Stimulated activated naive CD8-positive, alpha-beta T cell treated with anti-CD3 and anti-CD28 coated beads, Interleukin-15, amount 100 ng/mL, for 72 hours (primary cell): ENCODE data around the gene DACT3.

ENCODE experiments used
- ATAC-seq: fragments of 150-1000 bp; cut with Tn5 transposase; 2 replicates; pipeline ENCODE4 v1.10.0; 2021; ENCODE audit warnings: mild to moderate bottlenecking, moderate library complexity
- DNase-seq, 2 donors: peaks; one replicate each; pipeline ENCODE4 v3.0.0; 2021 to 2022
- H3K27ac Mint-ChIP-seq, 2 donors: one replicate each; pipeline ENCODE4 v1.8.0; 2022; ENCODE audit warnings: mild to moderate bottlenecking in 2 of 2, mixed read lengths in 2 of 2, moderate library complexity in 2 of 2
- H3K27me3 Mint-ChIP-seq: one replicate; pipeline ENCODE4 v1.8.0; 2022; ENCODE audit warnings: mixed read lengths
- H3K4me1 Mint-ChIP-seq: one replicate; pipeline ENCODE4 v1.8.0; 2022; ENCODE audit warnings: mild to moderate bottlenecking, mixed read lengths
- H3K4me3 Mint-ChIP-seq, 2 donors: one replicate each; pipeline ENCODE4 v1.8.0; 2022; ENCODE audit warnings: mild to moderate bottlenecking in 2 of 2, mixed read lengths in 2 of 2, moderate library complexity in 1 of 2
- H3K9me3 Mint-ChIP-seq, 2 donors: one replicate each; pipeline ENCODE4 v1.8.0; 2022; ENCODE audit warnings: mixed read lengths in 2 of 2

Gene DACT3

DNA sequence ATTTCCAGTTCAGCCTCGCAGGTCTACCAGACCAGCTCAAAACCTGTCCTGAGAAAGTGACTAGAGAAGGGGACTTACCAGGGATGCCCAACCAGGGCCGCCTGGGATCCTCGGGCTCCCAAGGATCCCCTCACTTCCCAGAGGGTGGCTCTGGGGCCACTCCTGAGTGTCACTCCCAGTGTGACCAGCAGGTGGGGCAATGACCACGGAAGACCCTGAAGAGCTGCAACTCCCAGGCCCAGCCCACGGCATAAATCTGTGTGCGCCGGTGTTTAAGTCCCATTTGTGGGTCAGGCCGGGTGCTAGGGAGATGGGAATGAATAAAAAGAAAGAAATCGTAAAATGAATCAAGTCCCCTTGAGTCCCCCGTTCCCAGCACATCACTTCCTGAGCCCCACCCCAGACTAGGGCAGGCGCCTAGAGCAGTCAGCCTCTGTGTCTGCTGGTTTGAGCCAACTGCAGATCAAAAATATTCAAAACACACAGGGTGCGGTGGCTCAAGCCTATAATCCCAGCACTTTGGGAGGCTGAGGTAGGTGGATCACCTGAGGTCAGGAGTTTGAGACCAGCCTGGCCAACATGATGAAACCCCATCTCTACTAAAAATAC is 46.8 kb downstream of the DACT3 start:
- Mint-ChIP-seq H3K27me3 (no peaks in the 10 kb centered on the region), H3K4me3 (peak overlapping the region; percentile 46 to 80), H3K27ac (peak overlapping the region in 1 of 2 donors; percentile 94), H3K4me1 (peaks cover 88% of the 10 kb centered on the region), H3K9me3 (no peaks in the 10 kb centered on the region)
- ATAC-seq (peak; percentile 37), DNase-seq (peak; percentile 78 to 81)

DNA sequence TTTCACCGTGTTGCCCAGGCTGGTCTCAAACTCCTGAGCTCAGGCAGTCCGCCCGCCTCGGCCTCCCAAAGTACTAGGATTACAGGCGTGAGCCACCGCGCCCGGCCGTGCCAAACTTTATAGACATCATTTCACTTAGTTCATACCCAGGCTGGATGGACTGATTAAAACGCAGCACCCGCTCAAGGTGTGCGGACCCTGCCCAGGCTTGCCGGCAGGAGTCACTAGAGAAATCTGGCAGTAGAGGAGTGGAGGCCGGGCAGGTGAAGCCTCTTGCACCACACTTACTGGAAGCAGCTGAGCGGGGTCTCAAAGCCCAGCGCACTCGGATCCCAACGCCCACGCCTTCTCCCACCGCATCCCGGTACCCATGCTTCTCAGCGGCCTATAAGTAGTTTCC is 47.5 kb downstream of the DACT3 start:
- Mint-ChIP-seq H3K4me1 (peaks cover 84% of the 10 kb centered on the region), H3K27ac (peak overlapping the region in 1 of 2 donors; percentile 94), H3K9me3 (no peaks in the 10 kb centered on the region), H3K27me3 (no peaks in the 10 kb centered on the region), H3K4me3 (no peak overlapping the region)
- DNase-seq (peak in 1 of 2 donors; percentile 10), ATAC-seq (no peak)

DNA sequence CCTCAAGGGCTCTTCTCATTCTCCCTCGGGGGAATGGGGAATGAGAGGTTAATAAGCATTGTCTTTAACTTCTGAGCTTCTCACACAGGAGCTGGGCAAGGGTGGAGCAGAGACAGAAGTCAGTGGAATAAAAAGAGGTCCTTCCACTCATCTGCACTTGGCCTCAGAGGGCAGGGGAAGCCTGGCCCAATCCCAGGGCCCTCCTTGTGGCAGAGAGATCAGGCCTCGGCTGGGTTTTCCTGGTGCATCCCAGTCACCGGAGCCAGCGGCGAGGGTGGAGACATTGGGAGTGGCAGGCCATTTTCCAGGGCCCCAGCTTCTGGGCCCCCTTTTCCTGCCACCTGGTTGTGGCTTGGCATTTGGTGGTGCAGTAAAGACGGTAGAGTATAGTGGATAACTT is 49.2 kb downstream of the DACT3 start:
- peak overlapping the region; percentile 30 to 95 for H3K27ac Mint-ChIP-seq
- no peaks in the 10 kb centered on the region for H3K9me3 Mint-ChIP-seq
- no peak for DNase-seq
- H3K4me1 Mint-ChIP-seq: peaks cover 91% of the 10 kb centered on the region
- H3K4me3 Mint-ChIP-seq: peak overlapping the region; percentile 39 to 69
- ATAC-seq: peak; percentile 27
- no peaks in the 10 kb centered on the region for H3K27me3 Mint-ChIP-seq

DNA sequence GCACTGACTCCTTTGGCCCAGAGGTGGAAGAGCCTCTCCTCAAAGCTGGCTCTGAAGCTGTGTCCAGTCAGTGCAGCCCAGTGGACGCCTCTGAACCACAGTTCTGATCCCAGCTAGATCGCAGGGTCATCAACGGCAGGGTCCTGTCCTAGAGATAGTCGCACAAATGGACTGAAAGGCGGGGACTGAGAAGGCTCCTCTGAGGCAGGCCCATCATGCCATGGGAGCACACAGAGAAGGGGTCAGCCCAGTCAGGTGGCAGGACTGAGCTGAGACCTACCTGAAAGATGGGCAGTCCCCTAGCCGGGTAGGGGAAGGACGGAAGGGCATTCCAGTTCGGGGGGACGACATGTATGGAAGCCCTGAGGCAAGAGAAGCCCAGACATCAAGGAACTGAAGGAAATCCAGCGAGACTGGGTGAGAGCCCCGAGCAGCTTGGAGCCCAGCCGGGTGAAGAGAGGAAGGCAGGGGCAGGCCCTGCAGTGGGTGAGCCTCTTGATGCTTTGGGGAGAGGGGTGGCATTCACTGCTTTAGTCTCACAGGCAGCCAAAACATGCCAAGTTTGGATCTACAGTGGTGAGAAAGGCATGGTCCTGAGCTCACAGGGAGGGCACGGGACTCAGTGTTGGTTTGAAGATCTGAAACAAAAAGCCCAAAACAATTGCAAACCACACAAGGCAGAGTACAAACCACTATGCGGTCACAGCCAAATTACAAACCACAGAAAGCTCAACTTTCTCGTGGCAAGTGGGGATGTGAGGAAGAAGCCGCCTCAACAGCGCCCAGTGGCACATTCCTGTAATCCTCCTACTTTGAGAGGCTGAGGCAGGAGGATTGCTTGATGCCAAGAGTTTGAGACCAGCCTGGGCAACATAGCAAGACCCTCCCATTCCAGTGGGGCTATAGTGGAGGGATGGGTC is 49.9 kb downstream of the DACT3 start:
- ATAC-seq (peak; percentile 51), DNase-seq (peak in 1 of 2 donors; percentile 50)
- H3K27ac Mint-ChIP-seq: peak overlapping the region; percentile 30 to 95
- H3K27me3 Mint-ChIP-seq: no peaks in the 10 kb centered on the region
- peaks cover 91% of the 10 kb centered on the region for H3K4me1 Mint-ChIP-seq
- H3K4me3 Mint-ChIP-seq: peak overlapping the region; percentile 39 to 69
- no peaks in the 10 kb centered on the region for H3K9me3 Mint-ChIP-seq

DNA sequence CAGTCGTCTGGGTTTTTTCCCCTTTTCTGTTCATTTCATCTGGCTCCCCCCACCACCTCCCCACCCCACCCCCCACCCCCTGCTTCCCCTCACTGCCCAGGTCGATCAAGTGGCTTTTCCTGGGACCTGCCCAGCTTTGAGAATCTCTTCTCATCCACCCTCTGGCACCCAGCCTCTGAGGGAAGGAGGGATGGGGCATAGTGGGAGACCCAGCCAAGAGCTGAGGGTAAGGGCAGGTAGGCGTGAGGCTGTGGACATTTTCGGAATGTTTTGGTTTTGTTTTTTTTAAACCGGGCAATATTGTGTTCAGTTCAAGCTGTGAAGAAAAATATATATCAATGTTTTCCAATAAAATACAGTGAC is 50.6 kb downstream of the DACT3 start:
- Mint-ChIP-seq H3K9me3 (no peaks in the 10 kb centered on the region), H3K27me3 (no peaks in the 10 kb centered on the region), H3K27ac (peak overlapping the region in 1 of 2 donors; percentile 95), H3K4me1 (peaks cover 91% of the 10 kb centered on the region), H3K4me3 (no peak overlapping the region)
- DNase-seq: no peak
- no peak for ATAC-seq

DNA sequence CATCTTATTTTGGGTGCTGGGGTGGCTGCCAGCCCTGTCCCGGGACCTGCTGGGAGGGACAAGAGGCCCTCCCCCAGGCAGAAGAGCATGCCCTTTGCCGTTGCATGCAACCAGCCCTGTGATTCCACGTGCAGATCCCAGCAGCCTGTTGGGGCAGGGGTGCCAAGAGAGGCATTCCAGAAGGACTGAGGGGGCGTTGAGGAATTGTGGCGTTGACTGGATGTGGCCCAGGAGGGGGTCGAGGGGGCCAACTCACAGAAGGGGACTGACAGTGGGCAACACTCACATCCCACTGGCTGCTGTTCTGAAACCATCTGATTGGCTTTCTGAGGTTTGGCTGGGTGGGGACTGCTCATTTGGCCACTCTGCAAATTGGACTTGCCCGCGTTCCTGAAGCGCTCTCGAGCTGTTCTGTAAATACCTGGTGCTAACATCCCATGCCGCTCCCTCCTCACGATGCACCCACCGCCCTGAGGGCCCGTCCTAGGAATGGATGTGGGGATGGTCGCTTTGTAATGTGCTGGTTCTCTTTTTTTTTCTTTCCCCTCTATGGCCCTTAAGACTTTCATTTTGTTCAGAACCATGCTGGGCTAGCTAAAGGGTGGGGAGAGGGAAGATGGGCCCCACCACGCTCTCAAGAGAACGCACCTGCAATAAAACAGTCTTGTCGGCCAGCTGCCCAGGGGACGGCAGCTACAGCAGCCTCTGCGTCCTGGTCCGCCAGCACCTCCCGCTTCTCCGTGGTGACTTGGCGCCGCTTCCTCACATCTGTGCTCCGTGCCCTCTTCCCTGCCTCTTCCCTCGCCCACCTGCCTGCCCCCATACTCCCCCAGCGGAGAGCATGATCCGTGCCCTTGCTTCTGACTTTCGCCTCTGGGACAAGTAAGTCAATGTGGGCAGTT is 51.2 kb downstream of the DACT3 start:
- H3K4me1 Mint-ChIP-seq: peaks cover 94% of the 10 kb centered on the region
- H3K27ac Mint-ChIP-seq: no peak overlapping the region
- no peak overlapping the region for H3K4me3 Mint-ChIP-seq
- no peaks in the 10 kb centered on the region for H3K27me3 Mint-ChIP-seq
- DNase-seq (no peak), ATAC-seq (no peak)
- no peaks in the 10 kb centered on the region for H3K9me3 Mint-ChIP-seq

DNA sequence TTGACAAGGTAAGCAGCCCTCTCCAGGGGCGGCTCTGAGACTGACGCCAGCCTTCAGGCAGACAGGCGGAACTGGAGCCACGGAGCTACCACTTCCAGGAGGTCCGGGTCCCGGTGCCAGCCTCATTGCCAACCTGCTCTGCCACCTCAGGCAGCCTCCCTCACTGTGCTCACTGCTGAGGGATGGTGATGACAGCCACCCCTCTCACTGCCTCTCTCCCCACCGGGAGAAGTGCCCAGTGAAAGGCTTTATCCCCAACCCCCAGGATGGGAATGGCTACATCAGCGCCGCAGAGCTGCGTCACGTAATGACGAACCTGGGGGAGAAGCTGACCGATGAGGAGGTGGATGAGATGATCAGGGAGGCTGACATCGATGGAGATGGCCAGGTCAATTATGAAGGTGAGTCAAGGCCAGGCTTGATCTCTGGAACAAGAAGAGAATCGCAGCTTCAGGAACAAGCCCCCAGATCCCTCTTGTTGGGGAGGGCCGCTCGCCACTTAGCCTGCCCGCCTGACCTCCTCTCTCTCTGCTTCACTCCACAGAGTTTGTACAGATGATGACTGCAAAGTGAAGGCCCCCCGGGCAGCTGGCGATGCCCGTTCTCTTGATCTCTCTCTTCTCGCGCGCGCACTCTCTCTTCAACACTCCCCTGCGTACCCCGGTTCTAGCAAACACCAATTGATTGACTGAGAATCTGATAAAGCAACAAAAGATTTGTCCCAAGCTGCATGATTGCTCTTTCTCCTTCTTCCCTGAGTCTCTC is 52.2 kb downstream of the DACT3 start:
- DNase-seq: no peak
- Mint-ChIP-seq H3K27ac (no peak overlapping the region), H3K4me3 (no peak overlapping the region), H3K9me3 (no peaks in the 10 kb centered on the region), H3K4me1 (peaks cover 94% of the 10 kb centered on the region), H3K27me3 (no peaks in the 10 kb centered on the region)
- no peak for ATAC-seq

DNA sequence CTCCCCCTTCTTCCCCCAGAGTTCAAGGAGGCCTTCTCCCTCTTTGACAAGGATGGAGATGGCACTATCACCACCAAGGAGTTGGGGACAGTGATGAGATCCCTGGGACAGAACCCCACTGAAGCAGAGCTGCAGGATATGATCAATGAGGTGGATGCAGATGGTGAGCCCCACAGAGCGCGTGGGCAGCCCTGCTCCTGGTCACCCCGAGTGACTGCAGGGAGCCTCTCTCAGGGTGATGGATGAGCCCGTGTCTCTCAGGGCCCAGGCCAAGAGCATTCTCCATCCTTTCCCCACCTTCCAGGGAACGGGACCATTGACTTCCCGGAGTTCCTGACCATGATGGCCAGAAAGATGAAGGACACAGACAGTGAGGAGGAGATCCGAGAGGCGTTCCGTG is 52.8 kb downstream of the DACT3 start:
- Mint-ChIP-seq H3K4me3 (no peak overlapping the region), H3K9me3 (no peaks in the 10 kb centered on the region), H3K27ac (no peak overlapping the region), H3K4me1 (peaks cover 94% of the 10 kb centered on the region), H3K27me3 (no peaks in the 10 kb centered on the region)
- ATAC-seq (no peak), DNase-seq (peak in 1 of 2 donors; percentile 10)

DNA sequence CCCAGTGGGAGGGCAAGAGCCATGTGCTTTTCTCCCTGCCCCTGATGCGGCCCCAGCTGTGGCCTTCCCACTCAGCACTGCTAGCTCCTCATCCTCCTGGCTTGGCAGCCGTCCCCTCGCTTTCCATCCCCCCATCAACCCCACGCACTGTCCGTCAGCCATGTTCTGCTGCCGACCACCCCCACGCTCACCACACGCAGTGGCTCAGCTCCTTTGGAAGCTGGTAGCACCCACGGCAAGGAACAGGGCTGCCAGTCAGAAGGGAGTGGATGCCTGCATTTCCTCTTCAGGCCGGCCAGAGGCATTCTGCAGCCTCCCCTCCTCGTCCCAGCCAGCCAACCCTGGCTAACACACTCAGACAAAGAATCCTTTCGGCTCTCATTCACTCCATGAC is 53.5 kb downstream of the DACT3 start:
- Mint-ChIP-seq H3K27ac (peak overlapping the region; percentile 14 to 22), H3K4me3 (no peak overlapping the region), H3K9me3 (no peaks in the 10 kb centered on the region), H3K27me3 (no peaks in the 10 kb centered on the region), H3K4me1 (peaks cover 97% of the 10 kb centered on the region)
- DNase-seq: no peak
- ATAC-seq: no peak

DNA sequence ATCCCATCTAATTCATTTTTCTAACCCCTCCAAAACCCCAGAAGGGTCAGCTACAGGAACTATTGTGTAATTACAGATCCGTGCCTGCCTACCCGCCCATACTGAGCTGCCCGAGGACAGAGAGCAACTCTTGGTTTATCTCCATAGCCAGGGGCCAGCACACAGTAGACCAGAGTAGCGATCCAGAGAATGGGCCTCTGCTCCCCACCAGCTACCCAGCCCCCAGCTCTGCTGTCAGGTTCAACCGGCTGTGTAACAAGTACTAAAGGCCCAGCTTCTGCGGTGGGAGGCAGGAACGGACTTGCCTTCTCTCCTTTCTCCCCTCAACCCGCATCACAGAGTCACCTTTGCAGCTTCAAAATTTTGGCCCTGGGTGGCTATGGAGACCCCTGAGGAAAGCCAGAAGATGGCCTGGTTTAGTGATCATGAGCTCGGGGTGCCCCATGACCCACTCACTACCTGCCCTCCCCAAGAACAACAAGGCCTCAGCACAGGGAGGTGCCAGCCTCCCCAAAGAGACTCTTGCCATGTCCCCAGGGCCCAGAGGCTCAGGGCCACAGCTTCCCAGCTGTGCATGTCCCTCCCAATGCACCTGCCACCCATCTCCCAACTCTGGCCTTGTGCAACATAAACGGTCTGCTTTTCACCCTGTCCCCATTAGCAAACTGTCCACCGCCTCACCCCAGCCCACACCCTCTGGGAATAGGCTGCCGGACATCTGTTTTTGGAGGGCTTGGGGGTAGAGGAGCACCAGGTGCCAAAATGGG is 54.1 kb downstream of the DACT3 start:
- no peaks in the 10 kb centered on the region for H3K9me3 Mint-ChIP-seq
- H3K4me3 Mint-ChIP-seq: no peak overlapping the region
- H3K27me3 Mint-ChIP-seq: no peaks in the 10 kb centered on the region
- DNase-seq (no peak), ATAC-seq (no peak)
- H3K4me1 Mint-ChIP-seq: peaks cover 97% of the 10 kb centered on the region
- H3K27ac Mint-ChIP-seq: peak overlapping the region in 1 of 2 donors; percentile 14

DNA sequence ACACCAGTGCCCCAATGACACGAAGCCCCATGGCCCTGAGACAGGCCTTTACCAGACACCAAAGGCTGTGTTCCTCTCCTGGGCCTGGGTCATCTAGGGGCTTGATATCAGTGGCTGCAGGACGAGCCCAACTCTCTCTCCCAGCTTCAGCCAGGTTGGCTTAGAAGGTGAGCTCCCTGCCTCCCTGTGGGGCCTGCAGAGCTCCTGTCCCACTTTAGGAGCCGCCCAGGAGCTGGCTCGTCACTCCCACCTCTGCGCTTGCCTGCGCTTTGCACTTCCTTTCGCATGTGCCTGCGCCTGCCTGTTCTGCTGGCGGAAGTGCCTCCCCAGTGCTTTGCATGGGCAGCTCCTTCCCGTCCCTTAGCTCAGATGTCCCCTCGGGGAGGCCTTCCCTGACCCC is 55.0 kb downstream of the DACT3 start:
- no peak overlapping the region for H3K4me3 Mint-ChIP-seq
- no peak for ATAC-seq
- no peaks in the 10 kb centered on the region for H3K9me3 Mint-ChIP-seq
- H3K27me3 Mint-ChIP-seq: no peaks in the 10 kb centered on the region
- peaks cover 89% of the 10 kb centered on the region for H3K4me1 Mint-ChIP-seq
- no peak for DNase-seq
- no peak overlapping the region for H3K27ac Mint-ChIP-seq

DNA sequence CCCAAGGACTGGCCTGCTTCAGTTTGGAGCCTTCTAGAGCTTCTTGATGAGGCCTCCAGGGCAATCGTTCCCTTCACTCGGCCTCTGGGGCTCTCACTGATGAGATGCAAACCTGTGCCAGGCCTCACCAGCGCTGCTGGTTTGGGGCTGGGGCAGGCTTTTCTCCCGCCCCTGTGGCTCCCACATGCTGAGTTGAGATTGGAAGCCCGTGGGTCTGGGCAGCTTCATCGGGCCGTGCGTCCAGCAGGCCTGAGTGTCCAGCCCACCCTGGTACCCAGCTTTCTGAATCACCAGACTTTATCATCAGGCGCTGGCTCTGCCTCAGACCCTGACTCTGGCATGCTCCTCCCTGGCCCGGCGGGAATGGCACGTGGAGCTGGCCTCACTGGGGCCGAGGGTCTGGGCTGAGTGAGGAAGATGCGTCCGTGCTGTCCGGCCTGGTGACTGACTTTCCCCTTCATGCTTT is 55.6 kb downstream of the DACT3 start:
- Mint-ChIP-seq H3K4me1 (peaks cover 85% of the 10 kb centered on the region), H3K27ac (peak overlapping the region in 1 of 2 donors; percentile 42), H3K4me3 (no peak overlapping the region), H3K9me3 (no peaks in the 10 kb centered on the region), H3K27me3 (no peaks in the 10 kb centered on the region)
- no peak for ATAC-seq
- no peak for DNase-seq

DNA sequence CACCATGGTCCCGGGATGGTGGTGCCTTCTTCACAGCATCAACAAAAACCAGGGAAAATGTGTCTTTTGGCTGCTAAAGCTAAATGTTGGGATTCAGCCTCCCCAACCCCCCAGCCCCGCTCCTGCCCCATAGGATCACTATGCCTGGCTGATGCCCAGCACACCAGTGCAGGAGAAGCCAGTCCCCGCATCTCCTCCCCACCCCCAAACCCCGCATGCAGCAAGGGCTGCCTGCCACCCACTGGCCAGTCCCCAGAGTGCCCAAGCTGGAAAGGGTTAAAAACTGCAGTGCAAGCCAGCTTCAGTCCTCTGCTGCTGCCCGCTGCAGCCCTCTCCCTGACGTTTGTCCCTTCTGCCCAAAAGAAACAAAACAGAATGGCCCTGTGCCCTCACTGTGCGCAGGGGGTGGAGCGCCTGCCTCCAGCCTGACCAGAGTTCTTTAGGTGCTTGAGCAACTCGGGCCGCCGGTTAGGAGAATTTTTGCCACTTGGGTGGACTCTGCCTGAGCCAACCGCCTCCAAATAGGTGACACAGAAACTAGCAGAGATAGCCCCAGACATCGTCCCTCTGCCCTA is 56.1 kb downstream of the DACT3 start:
- peaks cover 85% of the 10 kb centered on the region for H3K4me1 Mint-ChIP-seq
- H3K27ac Mint-ChIP-seq: peak overlapping the region in 1 of 2 donors; percentile 42
- H3K4me3 Mint-ChIP-seq: no peak overlapping the region
- no peaks in the 10 kb centered on the region for H3K27me3 Mint-ChIP-seq
- H3K9me3 Mint-ChIP-seq: peaks cover 0 to 2% of the 10 kb centered on the region in 2 donors
- DNase-seq (no peak), ATAC-seq (no peak)

DNA sequence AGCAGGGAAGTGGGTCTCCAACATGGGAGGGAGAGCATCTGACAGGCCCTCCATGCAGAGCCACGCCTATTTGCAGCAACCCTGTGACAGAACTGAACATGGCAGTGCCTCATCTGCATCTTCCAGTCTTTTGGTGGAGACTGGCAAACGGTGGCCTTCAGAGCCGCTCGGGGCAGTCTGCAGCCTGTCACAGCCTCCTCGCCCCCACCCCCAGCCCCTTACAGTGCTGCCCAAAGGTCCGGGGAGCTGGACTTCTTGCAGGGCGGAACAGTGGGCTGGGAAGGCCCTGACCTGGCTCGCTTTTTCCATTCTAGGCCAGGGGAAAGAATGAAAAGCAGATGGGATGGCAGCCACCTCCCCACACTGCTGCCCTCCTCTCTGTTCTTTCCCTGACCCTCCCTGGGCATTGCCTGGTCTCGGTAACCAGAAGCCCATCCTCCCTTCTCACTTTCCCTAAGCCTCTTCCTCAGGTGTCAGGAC is 57.2 kb downstream of the DACT3 start:
- Mint-ChIP-seq H3K4me3 (peak overlapping the region; percentile 99 to 100), H3K9me3 (peaks cover 4 to 6% of the 10 kb centered on the region in 2 donors), H3K4me1 (peaks cover 78% of the 10 kb centered on the region), H3K27ac (peak overlapping the region in 1 of 2 donors; percentile 96), H3K27me3 (no peaks in the 10 kb centered on the region)
- ATAC-seq (no peak), DNase-seq (no peak)
